IPS-20b (cell line): Measurements from ENCODE around the gene CIAO2B.

Source experiments
- H3K27ac ChIP-seq: one replicate; pipeline ENCODE4 v1.5.1; 2013; ENCODE audit warnings: low read length
- H3K27me3 ChIP-seq: 2 replicates; pipeline ENCODE4 v1.6.1; 2013; ENCODE audit warnings: mild to moderate bottlenecking, low read length, inconsistent platforms; ENCODE audit not compliant: insufficient read depth
- H3K36me3 ChIP-seq: 2 replicates; pipeline ENCODE4 v1.6.1; 2013; ENCODE audit warnings: low read depth, mild to moderate bottlenecking, inconsistent platforms, low read length, moderate library complexity; ENCODE audit not compliant: insufficient read depth
- H3K4me1 ChIP-seq: 2 replicates; pipeline ENCODE4 v1.6.1; 2013; ENCODE audit warnings: mild to moderate bottlenecking, control low read depth, inconsistent platforms, low read length, moderate library complexity; ENCODE audit not compliant: insufficient read depth
- H3K4me3 ChIP-seq: 2 replicates; pipeline ENCODE4 v1.5.1; 2013; ENCODE audit warnings: mild to moderate bottlenecking, low read length, inconsistent platforms
- H3K9ac ChIP-seq: 2 replicates; pipeline ENCODE4 v1.6.1; 2013; ENCODE audit warnings: low read depth, mild to moderate bottlenecking, inconsistent platforms, low read length, moderate library complexity
- H3K9me3 ChIP-seq: 2 replicates; pipeline ENCODE4 v1.6.1; 2013; ENCODE audit warnings: mild to moderate bottlenecking, low read depth, low read length, inconsistent platforms; ENCODE audit not compliant: insufficient read depth

Gene CIAO2B

GRCh38 chr16:66953462-66954096 is 19.4 kb upstream of the CIAO2B start:
- Histone ChIP-seq H3K27ac (no peak overlapping the region), H3K36me3 (no peaks in the 10 kb centered on the region), H3K4me3 (no peak overlapping the region), H3K9ac (no peak overlapping the region), H3K27me3 (peaks cover 34% of the 10 kb centered on the region), H3K9me3 (no peaks in the 10 kb centered on the region), H3K4me1 (no peaks in the 10 kb centered on the region; the same call in 1 of the 2 replicates)

- Histone ChIP-seq H3K9me3 (no peaks in the 10 kb centered on the region), H3K9ac (no peak overlapping the region), H3K4me1 (no peaks in the 10 kb centered on the region; the same call in 1 of the 2 replicates), H3K27ac (no peak overlapping the region), H3K36me3 (no peaks in the 10 kb centered on the region), H3K4me3 (no peak overlapping the region), H3K27me3 (peaks cover 44% of the 10 kb centered on the region)
Measured at GRCh38 chr16:66952430-66953110, 18.4 kb upstream of the CIAO2B start.

DNA sequence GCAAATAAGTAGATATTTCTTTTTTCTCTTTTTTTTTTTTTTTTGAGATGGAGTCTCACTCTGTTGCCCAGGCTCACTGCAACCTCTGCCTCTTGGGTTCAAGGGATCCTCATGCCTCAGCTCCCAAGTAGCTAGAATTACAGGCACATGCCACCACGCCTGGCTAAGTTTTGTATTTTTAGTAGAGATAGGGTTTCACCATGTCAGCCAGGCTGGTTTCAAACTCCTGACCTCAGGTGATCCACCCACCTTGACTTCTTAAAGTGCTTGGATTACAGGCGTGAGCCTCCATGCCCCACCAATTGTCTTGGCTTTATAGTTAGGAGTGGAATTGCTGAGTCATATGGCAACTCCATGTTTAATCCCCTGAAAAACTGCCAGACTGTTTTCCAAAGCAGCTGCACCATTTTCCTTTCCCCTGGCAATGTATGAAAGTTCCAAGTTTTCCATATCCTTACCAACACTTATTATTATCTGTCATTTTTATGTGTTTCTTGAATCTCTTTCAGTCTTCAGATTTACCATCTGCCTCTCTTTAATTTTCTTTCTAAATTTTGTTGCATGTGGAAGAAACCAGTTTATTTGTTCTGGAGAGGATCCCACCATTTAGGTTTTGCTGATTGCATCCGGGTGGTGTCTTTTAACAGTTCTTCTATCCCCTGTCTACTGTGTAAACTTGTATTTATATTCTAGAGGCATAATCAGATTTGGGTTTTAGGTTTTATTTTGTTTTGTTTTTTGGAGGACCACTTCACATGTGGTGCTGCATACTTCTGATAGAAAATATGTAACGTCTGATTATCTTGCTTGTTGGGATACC is 17.0 kb upstream of the CIAO2B start:
- Histone ChIP-seq H3K27ac (no peak overlapping the region), H3K36me3 (no peaks in the 10 kb centered on the region), H3K9ac (no peak overlapping the region), H3K4me1 (no peaks in the 10 kb centered on the region; the same call in 1 of the 2 replicates), H3K27me3 (peaks cover 55% of the 10 kb centered on the region), H3K9me3 (no peaks in the 10 kb centered on the region), H3K4me3 (no peak overlapping the region)

GRCh38 chr16:66950437-66950836 is 16.2 kb upstream of the CIAO2B start:
- H3K27ac ChIP-seq, result no peak overlapping the region
- no peak overlapping the region for H3K4me3 ChIP-seq
- H3K4me1 ChIP-seq, result no peaks in the 10 kb centered on the region; the same call in 1 of the 2 replicates
- no peaks in the 10 kb centered on the region for H3K9me3 ChIP-seq
- no peaks in the 10 kb centered on the region for H3K36me3 ChIP-seq
- peaks cover 55% of the 10 kb centered on the region for H3K27me3 ChIP-seq
- H3K9ac ChIP-seq, result no peak overlapping the region

DNA sequence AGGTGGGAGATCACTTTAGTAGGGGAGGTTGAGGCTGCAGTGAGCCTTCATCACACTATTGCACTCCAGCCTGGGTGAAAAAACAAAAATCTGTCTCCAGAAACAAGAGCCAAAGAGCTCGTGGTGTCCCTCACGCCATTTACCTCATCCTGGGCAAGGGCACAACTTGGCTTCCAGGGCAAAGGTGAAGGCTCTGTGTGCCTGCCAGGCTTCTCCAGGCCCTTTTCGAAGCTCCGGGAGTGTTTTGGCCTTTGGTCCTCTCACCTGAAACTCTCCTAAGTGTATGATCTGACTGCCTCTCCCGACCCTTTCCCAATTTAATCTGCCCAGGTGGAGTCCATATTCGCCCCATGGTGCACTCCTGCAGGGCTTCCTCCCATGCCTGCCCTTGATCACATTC is 15.3 kb upstream of the CIAO2B start:
- Histone ChIP-seq H3K27me3 (peaks cover 55% of the 10 kb centered on the region), H3K36me3 (no peaks in the 10 kb centered on the region), H3K4me3 (no peak overlapping the region), H3K9ac (no peak overlapping the region), H3K4me1 (no peaks in the 10 kb centered on the region; the same call in 1 of the 2 replicates), H3K9me3 (no peaks in the 10 kb centered on the region), H3K27ac (no peak overlapping the region)

GRCh38 chr16:66948837-66949225 is 14.6 kb upstream of the CIAO2B start:
- peaks cover 55% of the 10 kb centered on the region for H3K27me3 ChIP-seq
- H3K36me3 ChIP-seq, result no peaks in the 10 kb centered on the region
- no peak overlapping the region for H3K9ac ChIP-seq
- H3K4me3 ChIP-seq, result peak overlapping the region; percentile 64; the same call in 1 of the 2 replicates
- no peaks in the 10 kb centered on the region; the same call in 1 of the 2 replicates for H3K4me1 ChIP-seq
- H3K27ac ChIP-seq, result no peak overlapping the region
- H3K9me3 ChIP-seq, result no peaks in the 10 kb centered on the region

GRCh38 chr16:66948134-66948836 is 14.1 kb upstream of the CIAO2B start:
- H3K9me3 ChIP-seq, result no peaks in the 10 kb centered on the region
- H3K27me3 ChIP-seq, result peaks cover 55% of the 10 kb centered on the region
- H3K27ac ChIP-seq, result no peak overlapping the region
- 0 out of 2 replicates have a peak, but pooled peaks cover 1% of the 10 kb centered on the region for H3K36me3 ChIP-seq
- no peaks in the 10 kb centered on the region; the same call in 1 of the 2 replicates for H3K4me1 ChIP-seq
- H3K4me3 ChIP-seq, result peak overlapping the region; percentile 64
- no peak overlapping the region for H3K9ac ChIP-seq

DNA sequence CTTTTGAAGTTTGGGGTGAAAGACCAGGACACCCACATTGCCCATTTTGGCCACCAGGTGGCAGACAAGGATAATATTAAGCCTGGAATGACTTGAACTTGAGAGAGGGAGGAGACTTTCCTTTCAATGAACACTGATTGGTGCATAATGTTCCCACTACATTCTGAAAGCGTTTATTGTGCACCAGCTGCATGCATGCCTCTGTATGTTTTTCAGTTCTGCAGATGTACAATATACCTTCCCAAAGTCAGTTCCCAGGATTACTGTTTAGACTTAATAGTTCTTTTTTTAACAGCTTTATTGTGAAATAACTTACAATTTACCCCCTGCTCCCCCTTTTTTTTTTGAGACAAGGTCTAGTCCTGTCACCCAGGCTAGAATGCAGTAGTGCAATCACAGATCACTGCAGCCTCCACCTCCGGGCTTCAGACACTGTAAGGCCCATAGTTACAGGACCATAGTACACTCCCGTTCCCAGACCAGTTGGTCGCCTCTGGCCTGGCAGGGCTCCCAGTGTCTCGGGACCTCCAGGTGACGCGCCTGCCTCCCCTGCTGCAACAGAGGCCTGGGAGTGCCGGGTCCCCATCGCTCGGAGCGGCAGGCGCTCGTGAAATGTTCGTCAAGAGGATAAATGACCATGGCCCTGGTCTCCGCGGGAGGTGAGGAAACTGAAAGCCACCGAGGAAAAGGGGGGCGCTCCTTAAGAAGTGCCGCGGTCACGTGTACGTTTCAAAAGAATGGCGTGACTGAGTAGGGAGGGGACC is 13.3 kb upstream of the CIAO2B start:
- Histone ChIP-seq H3K9me3 (no peaks in the 10 kb centered on the region), H3K36me3 (peaks cover 9% of the 10 kb centered on the region; the same call in 1 of the 2 replicates), H3K27me3 (peaks cover 47% of the 10 kb centered on the region), H3K9ac (no peak overlapping the region), H3K27ac (no peak overlapping the region), H3K4me1 (no peaks in the 10 kb centered on the region; the same call in 1 of the 2 replicates), H3K4me3 (peak overlapping the region; percentile 64; the same call in 1 of the 2 replicates)

DNA sequence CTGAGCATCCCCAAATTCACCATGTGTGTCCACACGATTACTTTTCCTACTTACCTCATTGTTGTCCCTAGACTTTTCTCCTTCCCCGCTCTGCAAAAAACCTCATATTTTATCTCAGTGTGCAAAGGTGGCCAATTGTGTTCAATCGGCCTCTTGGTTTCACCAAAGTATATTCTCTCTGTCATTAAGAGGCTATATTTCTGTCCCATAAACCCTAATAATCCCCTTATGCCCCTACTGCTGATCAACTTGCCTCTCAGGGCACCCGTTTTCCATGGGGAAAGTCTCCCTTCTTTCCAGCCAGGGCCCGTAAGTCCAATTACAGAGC is 12.7 kb upstream of the CIAO2B start:
- Histone ChIP-seq H3K27me3 (peaks cover 47% of the 10 kb centered on the region), H3K9me3 (no peaks in the 10 kb centered on the region), H3K27ac (no peak overlapping the region), H3K4me1 (no peaks in the 10 kb centered on the region; the same call in 1 of the 2 replicates), H3K9ac (no peak overlapping the region), H3K4me3 (no peak overlapping the region), H3K36me3 (peaks cover 15% of the 10 kb centered on the region)

DNA sequence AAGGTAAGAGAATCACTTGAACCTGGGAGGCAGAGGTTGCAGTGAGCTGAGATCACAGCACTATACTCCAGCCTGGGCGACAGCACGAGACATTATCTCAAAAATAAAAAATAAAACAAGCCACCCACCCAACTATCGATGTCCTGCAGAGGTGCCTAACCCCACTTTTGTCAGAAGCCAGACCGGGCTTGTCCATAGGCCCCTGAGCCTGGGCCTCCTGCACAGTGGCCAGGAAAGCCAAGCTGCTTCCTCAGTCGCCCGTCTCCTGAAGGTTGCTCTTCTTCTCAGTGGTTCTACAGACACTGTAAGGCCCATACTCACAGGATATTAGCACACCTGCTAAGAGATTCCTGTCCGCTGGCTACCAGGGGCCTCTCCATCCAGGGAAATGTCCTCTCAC is 12.3 kb upstream of the CIAO2B start:
- Histone ChIP-seq H3K4me3 (no peak overlapping the region), H3K9ac (no peak overlapping the region), H3K9me3 (no peaks in the 10 kb centered on the region), H3K27me3 (peaks cover 47% of the 10 kb centered on the region), H3K4me1 (no peaks in the 10 kb centered on the region; the same call in 1 of the 2 replicates), H3K36me3 (peaks cover 19% of the 10 kb centered on the region), H3K27ac (no peak overlapping the region)

DNA sequence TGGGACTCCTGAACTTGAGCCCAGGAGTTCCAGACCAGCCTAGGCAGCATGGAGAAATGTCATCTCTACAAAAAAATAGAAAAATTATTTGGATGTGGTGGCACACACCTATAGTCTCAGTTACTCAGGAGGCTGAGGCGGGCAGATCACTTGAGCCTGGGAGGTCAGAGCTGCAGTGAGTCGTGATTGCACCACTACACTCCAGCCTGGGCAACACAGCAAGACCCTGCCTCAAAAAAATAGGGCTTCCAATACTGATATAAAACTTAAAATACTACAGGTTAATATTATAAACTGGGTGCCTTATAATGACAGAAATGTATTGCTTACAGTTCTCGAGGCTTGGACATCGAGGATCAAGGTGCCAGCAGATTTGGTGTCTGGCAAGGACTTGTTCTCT is 11.7 kb upstream of the CIAO2B start:
- Histone ChIP-seq H3K27me3 (peaks cover 44% of the 10 kb centered on the region), H3K4me3 (no peak overlapping the region), H3K4me1 (no peaks in the 10 kb centered on the region; the same call in 1 of the 2 replicates), H3K9ac (no peak overlapping the region), H3K27ac (no peak overlapping the region), H3K36me3 (peaks cover 23% of the 10 kb centered on the region), H3K9me3 (no peaks in the 10 kb centered on the region)
